ENCODE measurements around the gene MDM1.

The MDM1 gene

GRCh38 chr12:68331869-68332727 is at the start of gene MDM1:
Gene MDM1, minus strand, starts transcription at chr12:68332362. Its CDS starts 117 bp downstream, at chr12:68332245.
- Histone ChIP-seq H3K4me1 (ENCODE audit: insufficient read depth, poor library complexity, severe bottlenecking) (peaks cover 16% of the 10 kb centered on the region), H3K36me3 (ENCODE audit: low read depth) (peaks cover 8% of the 10 kb centered on the region; the same call in 1 of the 2 replicates), H3K27ac (ENCODE audit: poor library complexity, severe bottlenecking) (no peak within 1 kb of the TSS), H3K27me3 (ENCODE audit: insufficient read depth, poor library complexity, severe bottlenecking) (no peaks in the 10 kb centered on the region), H3K9me3 (ENCODE audit: severe bottlenecking) (no peaks in the 10 kb centered on the region), H3K4me3 (ENCODE audit: severe bottlenecking) (peak within 1 kb of the TSS; percentile 64)
- ATAC-seq (ENCODE audit: low read depth), result peak; percentile 98
- TF ChIP-seq CTCF (IDR thresholded peaks at IDR 0.05; ENCODE audit: poor library complexity, severe bottlenecking), result no peak
- peak; percentile 94 for DNase-seq (ENCODE audit: low spot score)

GRCh38 chr12:68381476-68382219 is 49.5 kb upstream of the MDM1 start:
- H3K4me3 ChIP-seq (ENCODE audit: severe bottlenecking), result no peak overlapping the region
- ATAC-seq (ENCODE audit: low read depth), result no peak
- no peak overlapping the region for H3K27ac ChIP-seq (ENCODE audit: poor library complexity, severe bottlenecking)
- H3K36me3 ChIP-seq (ENCODE audit: low read depth), result no peaks in the 10 kb centered on the region
- DNase-seq (ENCODE audit: low spot score), result no peak
- H3K27me3 ChIP-seq (ENCODE audit: insufficient read depth, poor library complexity, severe bottlenecking), result peaks cover 3% of the 10 kb centered on the region
- no peaks in the 10 kb centered on the region for H3K9me3 ChIP-seq (ENCODE audit: severe bottlenecking)
- no peaks in the 10 kb centered on the region for H3K4me1 ChIP-seq (ENCODE audit: insufficient read depth, poor library complexity, severe bottlenecking)
- no peak for TF ChIP-seq CTCF (IDR thresholded peaks at IDR 0.05; ENCODE audit: poor library complexity, severe bottlenecking)

GRCh38 chr12:68378872-68379606 is 46.9 kb upstream of the MDM1 start:
- no peak for TF ChIP-seq CTCF (IDR thresholded peaks at IDR 0.05; ENCODE audit: poor library complexity, severe bottlenecking)
- H3K9me3 ChIP-seq (ENCODE audit: severe bottlenecking), result no peaks in the 10 kb centered on the region
- H3K4me1 ChIP-seq (ENCODE audit: insufficient read depth, poor library complexity, severe bottlenecking), result no peaks in the 10 kb centered on the region
- DNase-seq (ENCODE audit: low spot score) (no peak), ATAC-seq (ENCODE audit: low read depth) (no peak; the same call in 2 of the 3 replicates)
- H3K36me3 ChIP-seq (ENCODE audit: low read depth), result no peaks in the 10 kb centered on the region
- H3K4me3 ChIP-seq (ENCODE audit: severe bottlenecking), result no peak overlapping the region
- H3K27me3 ChIP-seq (ENCODE audit: insufficient read depth, poor library complexity, severe bottlenecking), result peaks cover 3% of the 10 kb centered on the region
- H3K27ac ChIP-seq (ENCODE audit: poor library complexity, severe bottlenecking), result no peak overlapping the region

- no peak overlapping the region for H3K27ac ChIP-seq (ENCODE audit: poor library complexity, severe bottlenecking)
- DNase-seq (ENCODE audit: low spot score) (no peak), ATAC-seq (ENCODE audit: low read depth) (no peak)
- H3K27me3 ChIP-seq (ENCODE audit: insufficient read depth, poor library complexity, severe bottlenecking), result peaks cover 3% of the 10 kb centered on the region
- no peaks in the 10 kb centered on the region for H3K9me3 ChIP-seq (ENCODE audit: severe bottlenecking)
- H3K36me3 ChIP-seq (ENCODE audit: low read depth), result no peaks in the 10 kb centered on the region
- no peak for TF ChIP-seq CTCF (IDR thresholded peaks at IDR 0.05; ENCODE audit: poor library complexity, severe bottlenecking)
- no peaks in the 10 kb centered on the region for H3K4me1 ChIP-seq (ENCODE audit: insufficient read depth, poor library complexity, severe bottlenecking)
- H3K4me3 ChIP-seq (ENCODE audit: severe bottlenecking), result no peak overlapping the region
Measured at GRCh38 chr12:68377881-68378280, 45.7 kb upstream of the MDM1 start.
